Endothelial cell of umbilical vein (primary cell): Measurements from ENCODE around the gene PGF. TPM values are rescaled to one million over a fixed set of nuclear protein-coding genes. Genes with fewer than 3 reads are reported as not detected.

Experiments
- BruUV-seq: library from RNA; stranded (reverse); fragments of 400-500 nt; replicated peaks from 2 replicates; lab custom pipeline; 2021; lab: Mats Ljungman, UMichigan
- CTCF ChIA-PET: fragments of 300-600, 350-600 bp; sonication (Branson Sonifier 250); formaldehyde crosslinking; loops from one replicate; lab custom pipeline; 2021; ENCODE audit warnings: antibody characterized with exemption, inconsistent platforms; lab: Charles Lee
- POLR2A ChIA-PET: fragments of 300-600, 350-600 bp; sonication (Branson Sonifier 250); formaldehyde crosslinking; loops from one replicate; lab custom pipeline; 2021; ENCODE audit warnings: antibody characterized with exemption, inconsistent platforms; lab: Charles Lee
- DNase-seq: peaks from one replicate; pipeline ENCODE4 v3.0.0-alpha.2; 2011; ENCODE audit warnings: low read depth, low spot score
- FAIRE-seq: peaks from 2 replicates; lab custom pipeline; 2011; peaks lifted over from hg19 to GRCh38; lab: Jason Lieb, UNC
- H2AFZ ChIP-seq: 2 replicates; pipeline ENCODE4 v1.6.0; 2012; ENCODE audit warnings: low read depth, low read length, control low read depth, inconsistent platforms
- H3K27ac ChIP-seq: 2 replicates; pipeline ENCODE4 v1.5.1; 2011; ENCODE audit warnings: low read depth, mild to moderate bottlenecking, control low read depth, low read length, moderate library complexity; ENCODE audit not compliant: insufficient read depth
- H3K27me3 ChIP-seq, 2 experiments: 2 replicates each; pipeline versions ENCODE4 v1.6.0 to v1.6.1; 2011; ENCODE audit warnings: low read length in 2 of 2, mixed read lengths in 1 of 2; ENCODE audit not compliant: control insufficient read depth in 2 of 2, insufficient read depth in 2 of 2
- H3K36me3 ChIP-seq, 2 experiments: 2 replicates in 1 of 2; 3 replicates in 1 of 2; pipeline ENCODE4 v1.5.1; 2011; ENCODE audit warnings: low read length in 2 of 2, mild to moderate bottlenecking in 1 of 2, moderate library complexity in 1 of 2; ENCODE audit not compliant: control insufficient read depth in 2 of 2, insufficient read depth in 2 of 2; ENCODE audit errors: extremely low read depth in 1 of 2
- H3K4me1 ChIP-seq: 3 replicates; pipeline ENCODE4 v1.5.1; 2011; ENCODE audit warnings: mild to moderate bottlenecking, low read length; ENCODE audit not compliant: control insufficient read depth, insufficient read depth; ENCODE audit errors: extremely low read depth
- H3K4me2 ChIP-seq: 2 replicates; pipeline ENCODE4 v1.6.1; 2011; ENCODE audit warnings: low read length, control low read depth, mixed read lengths; ENCODE audit not compliant: insufficient read depth
- H3K4me3 ChIP-seq, 3 experiments: fragments of 200-600 bp in 1 of 3; sonication (generic), shearing (Covaris generic) in 1 of 3; replicated peaks in 1 of 3; 2 replicates each; pipeline ENCODE4 v1.5.1; 2011 to 2016; ENCODE audit warnings: control low read depth in 3 of 3, low read length in 3 of 3, mild to moderate bottlenecking in 2 of 3, inconsistent platforms in 1 of 3, low read depth in 1 of 3, moderate library complexity in 1 of 3; ENCODE audit not compliant: insufficient read depth in 1 of 3
- H3K79me2 ChIP-seq: 2 replicates; pipeline ENCODE4 v1.6.0; 2012; ENCODE audit warnings: low read length, inconsistent platforms; ENCODE audit not compliant: control insufficient read depth, insufficient read depth
- H3K9ac ChIP-seq: replicated peaks from 2 replicates; pipeline ENCODE3; 2011; ENCODE audit warnings: low read length, control low read depth; ENCODE audit not compliant: insufficient read depth; ENCODE audit errors: extremely low read depth
- H3K9me1 ChIP-seq: replicated peaks from 3 replicates; pipeline ENCODE4 v1.6.0; 2011; ENCODE audit warnings: mild to moderate bottlenecking, low read length; ENCODE audit not compliant: control insufficient read depth, insufficient read depth; ENCODE audit errors: extremely low read depth
- H3K9me3 ChIP-seq: replicated peaks from 2 replicates; pipeline ENCODE4 v1.5.1; 2012; ENCODE audit warnings: low read length, inconsistent platforms; ENCODE audit not compliant: control insufficient read depth, insufficient read depth
- H4K20me1 ChIP-seq: replicated peaks from 2 replicates; pipeline ENCODE3; 2011; ENCODE audit warnings: mild to moderate bottlenecking, low read length; ENCODE audit not compliant: control insufficient read depth, insufficient read depth; ENCODE audit errors: extremely low read depth
- EZH2 ChIP-seq: IDR thresholded peaks from 2 replicates; pipeline ENCODE4 v1.6.1; 2012; ENCODE audit warnings: borderline replicate concordance, low read depth, mild to moderate bottlenecking, moderate library complexity, low read length, inconsistent platforms; ENCODE audit not compliant: severe bottlenecking
- FOS ChIP-seq: IDR thresholded peaks from 2 replicates; pipeline ENCODE4 v1.6.1; 2011; ENCODE audit warnings: mild to moderate bottlenecking, low read length, moderate library complexity, borderline replicate concordance; ENCODE audit not compliant: insufficient read depth
- GATA2 ChIP-seq: IDR thresholded peaks from 2 replicates; pipeline ENCODE4 v1.7.0; 2011; ENCODE audit warnings: low read depth, mild to moderate bottlenecking, moderate library complexity, mixed read lengths, low read length; ENCODE audit not compliant: insufficient read length, insufficient read depth
- JUN ChIP-seq: IDR thresholded peaks from 2 replicates; pipeline ENCODE4 v1.6.1; 2011; ENCODE audit warnings: borderline replicate concordance, low read depth; ENCODE audit not compliant: insufficient read length, insufficient read depth
- MYC ChIP-seq: IDR thresholded peaks from one replicate; pipeline ENCODE4 v1.6.1; 2011; ENCODE audit warnings: mild to moderate bottlenecking, low read depth, low read length
- POLR2A ChIP-seq: IDR thresholded peaks from 2 replicates; pipeline ENCODE4 v1.6.1; 2012; ENCODE audit warnings: low read depth, mild to moderate bottlenecking, control low read depth, low read length
- POLR2AphosphoS5 ChIP-seq: IDR thresholded peaks from 2 replicates; pipeline ENCODE4 v1.6.1; 2012; ENCODE audit warnings: low read depth, mild to moderate bottlenecking, control low read depth, low read length, moderate library complexity; ENCODE audit not compliant: insufficient read depth
- dilution Hi-C: fragments of 300-500 bp; cut with MboI; formaldehyde crosslinking; loops from one replicate; pipeline ENCODE4 v1.15.0; 2019; ENCODE audit warnings: low sequenced_read_pairs; ENCODE audit not compliant: extremely low pct_ligation_motif_present
- intact Hi-C: fragments of 100-400 bp; cut with micrococcal nuclease; formaldehyde crosslinking; loops from one replicate; pipeline ENCODE4 v1.10.0; 2022
- polyA plus RNA-seq, 4 experiments: library from polyadenylated mRNA; depleted of rRNA in 3 of 4; stranded (reverse) in 3 of 4; unstranded in 1 of 4; fragments of >200 nt; gene quantifications; 2 replicates each; pipeline versions ENCODE4 v1.2.1 to v1.2.3, GENCODE V29; 2011 to 2012; ENCODE audit warnings: missing spikeins in 1 of 4
- total RNA-seq: library from RNA; stranded (reverse); gene quantifications from 2 replicates; pipeline ENCODE4 v1.2.3, GENCODE V29; 2021
- TF ChIP-seq, protein P1 (sequence below), 2 donors: IDR thresholded peaks; 1 replicate in 1 of 2; 2 replicates in 1 of 2; pipeline ENCODE4 v1.5.1; 2011; ENCODE audit warnings: low read length in 2 of 2, mild to moderate bottlenecking in 2 of 2, moderate library complexity in 2 of 2, control low read depth in 1 of 2, inconsistent platforms in 1 of 2, low read depth in 1 of 2; ENCODE audit not compliant: insufficient read depth in 1 of 2; ENCODE audit errors: extremely low read depth in 1 of 2
- TF ChIP-seq, protein P2 (sequence below): IDR thresholded peaks from 2 replicates; pipeline ENCODE4 v1.6.1; 2011; ENCODE audit not compliant: insufficient read depth, insufficient read length

The PGF gene
- total and polyA plus RNA-seq, 2 donors (not counting 3 experiments of a cell fraction or from before 2014, with no cell fraction given) = 89.0 to 206 TPM

DNA sequence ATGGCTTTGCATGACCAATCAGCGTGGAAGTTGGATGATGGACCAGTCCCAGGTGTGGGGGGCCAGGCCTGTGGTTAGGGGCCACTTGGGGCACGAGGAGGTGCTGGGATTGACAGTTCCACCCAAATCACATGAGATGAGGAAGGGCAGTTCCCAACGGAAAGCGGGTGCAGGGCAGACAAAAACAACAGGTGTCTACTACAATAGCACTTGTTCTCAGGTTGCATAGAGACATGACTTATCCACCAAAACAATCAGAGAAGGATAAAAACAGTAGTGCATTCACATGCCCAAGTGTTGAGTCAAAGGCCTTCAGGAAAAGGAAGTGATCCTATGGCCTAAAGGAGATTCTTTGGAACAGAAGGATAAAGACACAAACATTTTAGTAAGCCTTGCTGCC lies 32.7 kb upstream of the PGF start:
- H3K4me1 ChIP-seq = peaks cover 39% of the 10 kb centered on the region
- H3K9ac ChIP-seq = peak overlapping the region; percentile 81
- FAIRE-seq = peak; percentile 95
- no peaks in the 10 kb centered on the region for H3K36me3 ChIP-seq
- ChIA-PET CTCF (interaction anchor here (0.9 to 1.1 kb wide), 3 partner anchors 33 to 42 kb away, joined by 3 to 4 read pairs (median 3); partner anchors contain the start of gene PGF), POLR2A (no interaction called here)
- TF ChIP-seq POLR2AphosphoS5 (peak; percentile 89), GATA2 (peak; percentile 88), JUN (peak; percentile 98), FOS (peak; percentile 94), EZH2 (no peak), MYC (no peak), POLR2A (no peak)
- TF ChIP-seq, protein P1, sequence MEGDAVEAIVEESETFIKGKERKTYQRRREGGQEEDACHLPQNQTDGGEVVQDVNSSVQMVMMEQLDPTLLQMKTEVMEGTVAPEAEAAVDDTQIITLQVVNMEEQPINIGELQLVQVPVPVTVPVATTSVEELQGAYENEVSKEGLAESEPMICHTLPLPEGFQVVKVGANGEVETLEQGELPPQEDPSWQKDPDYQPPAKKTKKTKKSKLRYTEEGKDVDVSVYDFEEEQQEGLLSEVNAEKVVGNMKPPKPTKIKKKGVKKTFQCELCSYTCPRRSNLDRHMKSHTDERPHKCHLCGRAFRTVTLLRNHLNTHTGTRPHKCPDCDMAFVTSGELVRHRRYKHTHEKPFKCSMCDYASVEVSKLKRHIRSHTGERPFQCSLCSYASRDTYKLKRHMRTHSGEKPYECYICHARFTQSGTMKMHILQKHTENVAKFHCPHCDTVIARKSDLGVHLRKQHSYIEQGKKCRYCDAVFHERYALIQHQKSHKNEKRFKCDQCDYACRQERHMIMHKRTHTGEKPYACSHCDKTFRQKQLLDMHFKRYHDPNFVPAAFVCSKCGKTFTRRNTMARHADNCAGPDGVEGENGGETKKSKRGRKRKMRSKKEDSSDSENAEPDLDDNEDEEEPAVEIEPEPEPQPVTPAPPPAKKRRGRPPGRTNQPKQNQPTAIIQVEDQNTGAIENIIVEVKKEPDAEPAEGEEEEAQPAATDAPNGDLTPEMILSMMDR (IDR thresholded peaks at IDR 0.05; ENCODE audit: extremely low read depth in 1 of 2, insufficient read depth in 1 of 2, low read depth in 1 of 2, low read length in 2 of 2) = no peak
- TF ChIP-seq, protein P2, sequence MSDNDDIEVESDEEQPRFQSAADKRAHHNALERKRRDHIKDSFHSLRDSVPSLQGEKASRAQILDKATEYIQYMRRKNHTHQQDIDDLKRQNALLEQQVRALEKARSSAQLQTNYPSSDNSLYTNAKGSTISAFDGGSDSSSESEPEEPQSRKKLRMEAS = peak; percentile 67
- H2AFZ ChIP-seq = no peak overlapping the region
- no TSS peak for BruUV-seq
- H3K9me3 ChIP-seq = no peaks in the 10 kb centered on the region
- H3K79me2 ChIP-seq = no peaks in the 10 kb centered on the region
- no peak overlapping the region for H3K4me3 ChIP-seq
- dilution Hi-C loops = no loop called here
- H3K27ac ChIP-seq = peak overlapping the region; percentile 99
- peak; percentile 97 for DNase-seq
- H3K27me3 ChIP-seq = no peaks in the 10 kb centered on the region
- H3K4me2 ChIP-seq = peak overlapping the region; percentile 70
- no peaks in the 10 kb centered on the region for H3K9me1 ChIP-seq
- no peaks in the 10 kb centered on the region for H4K20me1 ChIP-seq
- intact Hi-C loops = loop anchor here (1.0 to 5.0 kb wide), 7 partner anchors 14 to 371 kb away; partner anchors contain the start of genes EIF2B2 and PGF
